ENCODE measurements around the gene KAT7. TPM values are rescaled to one million over a fixed set of nuclear protein-coding genes. Genes with fewer than 3 reads are reported as not detected.
A peak's percentile ranks its signal among the peaks of the same experiment; 100 is the strongest.

Gene KAT7
- total RNA-seq, 2 experiments from 2014 or later: 178 to 187 TPM

DNA sequence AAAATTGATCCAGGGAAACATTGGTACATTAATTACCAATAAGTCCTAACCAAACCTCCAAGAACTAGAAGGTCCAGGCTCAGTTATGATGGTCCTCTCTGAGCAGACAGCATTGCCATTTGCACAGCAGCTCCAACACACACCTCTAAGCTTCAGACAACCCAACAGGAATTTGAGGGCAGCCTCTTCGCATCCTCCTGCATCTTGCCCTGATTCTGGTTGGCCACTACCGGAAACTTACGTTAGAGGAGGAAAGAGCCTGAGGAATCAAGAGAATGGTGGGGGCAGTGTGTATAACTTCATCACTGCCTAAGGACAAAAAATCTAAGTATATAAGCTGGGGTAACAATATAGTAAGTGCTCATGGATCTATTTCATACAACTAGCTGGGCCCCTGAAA lies 40.3 kb upstream of the KAT7 start:
- Mint-ChIP-seq H3K27ac (peak overlapping the region; percentile 97), H3K4me1 (ENCODE audit: low read depth) (peaks cover 71% of the 10 kb centered on the region), H3K27me3 (no peaks in the 10 kb centered on the region), H3K4me3 (peak overlapping the region; percentile 72), H3K36me3 (ENCODE audit: low read depth) (peaks cover 60% of the 10 kb centered on the region), H3K9me3 (no peaks in the 10 kb centered on the region)
- intact Hi-C loops (cut with DNase I, micrococcal nuclease): loop anchor here (1.0 to 10.0 kb wide), 3 partner anchors 14 to 67 kb away; no protein-coding TSS in a partner anchor
- peaks cover 90% of the 10 kb centered on the region for H3K4me1 ChIP-seq (ENCODE audit: insufficient read depth, low read length)
- peak; percentile 20 for ATAC-seq (ENCODE audit: poor library complexity)
- no peaks in the 10 kb centered on the region for H3K27me3 ChIP-seq (ENCODE audit: control insufficient read depth in 1 of 2, insufficient read depth in 2 of 2, low read length in 2 of 2)
- H3K36me3 ChIP-seq (ENCODE audit: insufficient read depth, low read length): peaks cover 11% of the 10 kb centered on the region
- ChIA-PET CTCF (interaction anchor here (0.9 to 4.6 kb wide), 8 partner anchors 11 to 192 kb away, joined by 3 to 19 read pairs (median 5); partner anchors contain the start of genes FAM117A, KAT7 and SLC35B1), POLR2A (interaction anchor here (0.6 to 6.9 kb wide), 11 partner anchors 10 to 147 kb away, joined by 3 to 218 read pairs (median 7); partner anchors contain the start of genes FAM117A, KAT7 and SLC35B1)
- TF ChIP-seq, protein P1, sequence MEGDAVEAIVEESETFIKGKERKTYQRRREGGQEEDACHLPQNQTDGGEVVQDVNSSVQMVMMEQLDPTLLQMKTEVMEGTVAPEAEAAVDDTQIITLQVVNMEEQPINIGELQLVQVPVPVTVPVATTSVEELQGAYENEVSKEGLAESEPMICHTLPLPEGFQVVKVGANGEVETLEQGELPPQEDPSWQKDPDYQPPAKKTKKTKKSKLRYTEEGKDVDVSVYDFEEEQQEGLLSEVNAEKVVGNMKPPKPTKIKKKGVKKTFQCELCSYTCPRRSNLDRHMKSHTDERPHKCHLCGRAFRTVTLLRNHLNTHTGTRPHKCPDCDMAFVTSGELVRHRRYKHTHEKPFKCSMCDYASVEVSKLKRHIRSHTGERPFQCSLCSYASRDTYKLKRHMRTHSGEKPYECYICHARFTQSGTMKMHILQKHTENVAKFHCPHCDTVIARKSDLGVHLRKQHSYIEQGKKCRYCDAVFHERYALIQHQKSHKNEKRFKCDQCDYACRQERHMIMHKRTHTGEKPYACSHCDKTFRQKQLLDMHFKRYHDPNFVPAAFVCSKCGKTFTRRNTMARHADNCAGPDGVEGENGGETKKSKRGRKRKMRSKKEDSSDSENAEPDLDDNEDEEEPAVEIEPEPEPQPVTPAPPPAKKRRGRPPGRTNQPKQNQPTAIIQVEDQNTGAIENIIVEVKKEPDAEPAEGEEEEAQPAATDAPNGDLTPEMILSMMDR (IDR thresholded peaks at IDR 0.05): no peak
- no peaks in the 10 kb centered on the region for H3K9me3 ChIP-seq (ENCODE audit: control insufficient read depth in 1 of 2, insufficient read depth in 1 of 2, low read length in 2 of 2)
- H3K27ac ChIP-seq (ENCODE audit: low read depth in 1 of 2, low read length in 2 of 2): peak overlapping the region; percentile 87 to 94
- H3K4me3 ChIP-seq (ENCODE audit: low read length): no peak overlapping the region
- DNase-seq: peak in 6 of 14 experiments; percentile 26 to 79 (median 58)

DNA sequence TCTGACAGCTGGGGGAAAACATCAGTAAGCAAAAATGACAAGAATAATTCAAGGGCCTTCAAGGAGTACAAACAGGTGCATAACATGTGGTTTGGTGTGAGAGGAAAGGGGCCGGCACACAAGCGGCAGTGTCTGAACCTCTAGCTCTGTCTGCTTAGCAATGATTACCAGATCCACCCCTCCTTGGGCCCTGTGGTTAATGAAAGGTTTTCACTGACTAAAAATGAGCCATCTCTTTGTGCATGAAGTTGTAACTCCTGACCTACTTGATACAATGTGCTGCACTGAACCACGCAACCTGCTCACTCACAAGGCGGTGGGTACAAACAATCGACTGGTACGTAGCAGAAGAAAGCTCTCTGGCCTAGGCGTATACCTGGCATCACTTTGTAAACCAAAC lies 39.7 kb upstream of the KAT7 start:
- peak overlapping the region; percentile 97 for H3K27ac Mint-ChIP-seq
- intact Hi-C loops (cut with DNase I, micrococcal nuclease): loop anchor here (1.0 to 10.0 kb wide), 4 partner anchors 9 to 66 kb away; no protein-coding TSS in a partner anchor

GRCh38 chr17:49749730-49750129 lies 38.8 kb upstream of the KAT7 start:
- Mint-ChIP-seq H3K4me1 (ENCODE audit: low read depth) (peaks cover 85% of the 10 kb centered on the region), H3K4me3 (peak overlapping the region; percentile 40), H3K27ac (peak overlapping the region; percentile 97), H3K27me3 (no peaks in the 10 kb centered on the region), H3K36me3 (ENCODE audit: low read depth) (peaks cover 69% of the 10 kb centered on the region), H3K9me3 (no peaks in the 10 kb centered on the region)
- POLR2A ChIA-PET: interaction anchor here (0.7 to 6.9 kb wide), 7 partner anchors 11 to 128 kb away, joined by 4 to 218 read pairs (median 27); partner anchors contain the start of genes FAM117A, KAT7 and SLC35B1
- intact Hi-C loops (cut with DNase I, micrococcal nuclease): loop anchor here (1.0 to 10.0 kb wide), 3 partner anchors 10 to 65 kb away; no protein-coding TSS in a partner anchor
- CTCF ChIA-PET: interaction anchor here (1.4 to 4.6 kb wide), 5 partner anchors 10 to 41 kb away, joined by 3 to 19 read pairs (median 7); partner anchors contain the start of genes FAM117A, KAT7 and SLC35B1
- no peak overlapping the region for H3K4me3 ChIP-seq (ENCODE audit: low read length)
- peaks cover 90% of the 10 kb centered on the region for H3K4me1 ChIP-seq (ENCODE audit: insufficient read depth, low read length)
- no peaks in the 10 kb centered on the region for H3K9me3 ChIP-seq (ENCODE audit: control insufficient read depth in 1 of 2, insufficient read depth in 1 of 2, low read length in 2 of 2)
- DNase-seq (no peak), ATAC-seq (ENCODE audit: poor library complexity) (no peak)
- peak overlapping the region; percentile 87 to 94 for H3K27ac ChIP-seq (ENCODE audit: low read depth in 1 of 2, low read length in 2 of 2)
- no peaks in the 10 kb centered on the region for H3K27me3 ChIP-seq (ENCODE audit: control insufficient read depth in 1 of 2, insufficient read depth in 2 of 2, low read length in 2 of 2)
- peaks cover 11% of the 10 kb centered on the region for H3K36me3 ChIP-seq (ENCODE audit: insufficient read depth, low read length)
- TF ChIP-seq, protein P1 (IDR thresholded peaks at IDR 0.05): no peak

More for the DNA sequence above, 39.7 kb upstream of the KAT7 start:
- Histone ChIP-seq H3K36me3 (ENCODE audit: insufficient read depth, low read length) (peaks cover 11% of the 10 kb centered on the region), H3K4me3 (ENCODE audit: low read length) (no peak overlapping the region), H3K4me1 (ENCODE audit: insufficient read depth, low read length) (peaks cover 90% of the 10 kb centered on the region), H3K9me3 (ENCODE audit: control insufficient read depth in 1 of 2, insufficient read depth in 1 of 2, low read length in 2 of 2) (no peaks in the 10 kb centered on the region), H3K27me3 (ENCODE audit: control insufficient read depth in 1 of 2, insufficient read depth in 2 of 2, low read length in 2 of 2) (no peaks in the 10 kb centered on the region), H3K27ac (ENCODE audit: low read depth in 1 of 2, low read length in 2 of 2) (peak overlapping the region; percentile 87 to 94)
- ChIA-PET POLR2A (interaction anchor here (0.6 to 6.9 kb wide), 10 partner anchors 10 to 147 kb away, joined by 3 to 218 read pairs (median 12); partner anchors contain the start of genes FAM117A, KAT7 and SLC35B1), CTCF (interaction anchor here (0.9 to 4.6 kb wide), 7 partner anchors 10 to 179 kb away, joined by 3 to 19 read pairs (median 5); partner anchors contain the start of genes FAM117A, KAT7 and SLC35B1)
- DNase-seq (peak; percentile 25 to 87 (median 52)), ATAC-seq (ENCODE audit: poor library complexity) (peak; percentile 76)
- Mint-ChIP-seq H3K9me3 (no peaks in the 10 kb centered on the region), H3K27me3 (no peaks in the 10 kb centered on the region), H3K4me3 (peak overlapping the region; percentile 72), H3K4me1 (ENCODE audit: low read depth) (peaks cover 77% of the 10 kb centered on the region), H3K36me3 (ENCODE audit: low read depth) (peaks cover 65% of the 10 kb centered on the region)
- TF ChIP-seq, protein P1 (IDR thresholded peaks at IDR 0.05): no peak

Data from CD4-positive, alpha-beta T cell (primary cell).